ENCODE results near the gene ZC3H13. TPM values are rescaled to one million over a fixed set of nuclear protein-coding genes. Genes with fewer than 3 reads are reported as not detected.

Gene ZC3H13
- total RNA-seq, 1 experiment from 2014 or later = 45.0 TPM

DNA sequence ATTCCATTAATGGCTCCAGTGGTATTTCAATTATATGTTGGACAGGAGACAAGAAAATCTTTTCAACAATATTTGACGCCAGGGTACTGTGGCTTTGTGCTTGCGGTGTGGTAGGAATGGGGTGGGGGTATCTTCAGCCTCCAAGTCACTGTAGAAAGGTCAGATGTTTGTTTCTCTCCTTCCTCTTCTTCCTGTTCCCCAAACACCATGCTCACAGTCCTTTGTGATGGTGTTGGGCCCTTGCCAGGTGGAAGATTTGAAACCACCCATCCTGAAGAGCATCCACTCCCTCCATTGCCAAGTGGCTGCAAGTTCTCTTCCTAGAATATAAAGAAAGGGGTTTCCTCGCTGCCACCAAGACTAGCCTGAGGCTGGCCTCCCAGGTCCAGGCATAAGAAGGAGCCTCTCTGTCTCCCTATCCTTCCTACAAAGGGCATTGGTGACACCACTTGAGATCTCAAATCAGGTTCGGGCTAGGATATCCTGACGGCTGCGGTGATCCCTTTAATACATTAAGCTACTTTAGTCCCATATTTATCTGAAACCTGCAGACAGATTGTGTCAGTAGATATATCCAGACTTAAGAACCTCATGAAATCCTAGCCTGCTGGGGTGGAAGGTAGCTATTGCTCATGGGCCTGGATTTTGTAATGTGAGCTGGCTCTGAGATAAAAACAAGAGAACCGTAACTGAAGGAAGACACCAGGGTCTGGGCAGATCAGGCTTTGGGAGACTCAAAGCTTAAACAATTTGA is 136.7 kb downstream of the ZC3H13 start:
- CTCF ChIA-PET = interaction anchor here (0.5 kb wide), 1 partner anchor 10 kb away, joined by 6 read pairs; no protein-coding TSS in a partner anchor

DNA sequence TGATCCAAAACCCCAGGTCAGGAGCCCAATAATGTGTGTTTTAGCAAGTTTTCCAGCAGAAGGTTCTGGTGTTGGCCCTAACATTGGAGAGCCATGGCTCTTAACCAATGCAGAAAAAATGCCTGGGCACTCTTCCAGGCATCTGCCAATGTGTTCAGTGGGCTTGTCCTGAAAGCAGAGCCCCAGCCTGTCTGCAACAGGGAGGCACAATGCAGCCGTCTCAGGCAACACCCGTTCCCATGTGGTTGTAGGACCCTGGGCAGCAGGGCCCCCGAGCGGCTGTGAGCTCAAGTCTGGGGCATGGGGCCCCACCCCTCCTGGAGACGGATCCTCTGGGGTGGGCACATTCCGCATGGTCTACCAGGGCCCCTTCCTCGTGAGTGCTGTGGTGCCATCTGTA is 142.9 kb downstream of the ZC3H13 start:
- Mint-ChIP-seq H3K36me3 (ENCODE audit: insufficient read depth, unreplicated experiment) (no peaks in the 10 kb centered on the region), H3K4me1 (ENCODE audit: low read depth, unreplicated experiment) (peaks cover under 1% of the 10 kb centered on the region), H3K27ac (ENCODE audit: unreplicated experiment) (no peak overlapping the region), H3K27me3 (ENCODE audit: insufficient read depth, unreplicated experiment) (peaks cover 4% of the 10 kb centered on the region), H3K4me3 (ENCODE audit: unreplicated experiment) (no peak overlapping the region), H3K9me3 (ENCODE audit: unreplicated experiment) (no peaks in the 10 kb centered on the region)
- Histone ChIP-seq H3K27me3 (replicated peaks; ENCODE audit: control insufficient read depth, insufficient read depth, low read length) (no peaks in the 10 kb centered on the region), H3K9me3 (peaks cover 7% of the 10 kb centered on the region; the same call in 1 of the 2 replicates), H3K4me1 (no peaks in the 10 kb centered on the region), H3K36me3 (ENCODE audit: control insufficient read depth, insufficient read depth, low read length) (no peaks in the 10 kb centered on the region), H3K4me3 (ENCODE audit: low read depth, low read length) (no peak overlapping the region)
- TF ChIP-seq, protein P1, sequence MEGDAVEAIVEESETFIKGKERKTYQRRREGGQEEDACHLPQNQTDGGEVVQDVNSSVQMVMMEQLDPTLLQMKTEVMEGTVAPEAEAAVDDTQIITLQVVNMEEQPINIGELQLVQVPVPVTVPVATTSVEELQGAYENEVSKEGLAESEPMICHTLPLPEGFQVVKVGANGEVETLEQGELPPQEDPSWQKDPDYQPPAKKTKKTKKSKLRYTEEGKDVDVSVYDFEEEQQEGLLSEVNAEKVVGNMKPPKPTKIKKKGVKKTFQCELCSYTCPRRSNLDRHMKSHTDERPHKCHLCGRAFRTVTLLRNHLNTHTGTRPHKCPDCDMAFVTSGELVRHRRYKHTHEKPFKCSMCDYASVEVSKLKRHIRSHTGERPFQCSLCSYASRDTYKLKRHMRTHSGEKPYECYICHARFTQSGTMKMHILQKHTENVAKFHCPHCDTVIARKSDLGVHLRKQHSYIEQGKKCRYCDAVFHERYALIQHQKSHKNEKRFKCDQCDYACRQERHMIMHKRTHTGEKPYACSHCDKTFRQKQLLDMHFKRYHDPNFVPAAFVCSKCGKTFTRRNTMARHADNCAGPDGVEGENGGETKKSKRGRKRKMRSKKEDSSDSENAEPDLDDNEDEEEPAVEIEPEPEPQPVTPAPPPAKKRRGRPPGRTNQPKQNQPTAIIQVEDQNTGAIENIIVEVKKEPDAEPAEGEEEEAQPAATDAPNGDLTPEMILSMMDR (IDR thresholded peaks at IDR 0.05; ENCODE audit: insufficient read depth in 1 of 2, low read depth in 1 of 2, low read length in 1 of 2, severe bottlenecking in 1 of 2, unreplicated experiment in 1 of 2) = no peak
- ChIA-PET CTCF (no interaction called here), POLR2A (no interaction called here)
- no peak for DNase-seq
- intact Hi-C loops (cut with micrococcal nuclease; ENCODE audit: unreplicated experiment) = no loop called here
- no TSS peak for BruUV-seq (replicated peaks)

More for the DNA sequence above, 136.7 kb downstream of the ZC3H13 start:
- no peaks in the 10 kb centered on the region for H3K27me3 Mint-ChIP-seq (ENCODE audit: insufficient read depth, unreplicated experiment)
- POLR2A ChIA-PET = no interaction called here
- no peak overlapping the region for H3K27ac Mint-ChIP-seq (ENCODE audit: unreplicated experiment)
- H3K36me3 Mint-ChIP-seq (ENCODE audit: insufficient read depth, unreplicated experiment) = no peaks in the 10 kb centered on the region
- no peaks in the 10 kb centered on the region for H3K9me3 Mint-ChIP-seq (ENCODE audit: unreplicated experiment)
- Histone ChIP-seq H3K27me3 (replicated peaks; ENCODE audit: control insufficient read depth, insufficient read depth, low read length) (no peaks in the 10 kb centered on the region), H3K9me3 (peaks cover 7% of the 10 kb centered on the region; the same call in 1 of the 2 replicates), H3K4me1 (no peaks in the 10 kb centered on the region), H3K36me3 (ENCODE audit: control insufficient read depth, insufficient read depth, low read length) (no peaks in the 10 kb centered on the region), H3K4me3 (ENCODE audit: low read depth, low read length) (no peak overlapping the region)
- BruUV-seq (replicated peaks) = no TSS peak
- no peaks in the 10 kb centered on the region for H3K4me1 Mint-ChIP-seq (ENCODE audit: low read depth, unreplicated experiment)
- TF ChIP-seq, protein P1 (IDR thresholded peaks at IDR 0.05; ENCODE audit: insufficient read depth in 1 of 2, low read depth in 1 of 2, low read length in 1 of 2, severe bottlenecking in 1 of 2, unreplicated experiment in 1 of 2) = no peak
- intact Hi-C loops (cut with micrococcal nuclease; ENCODE audit: unreplicated experiment) = no loop called here
- no peak overlapping the region for H3K4me3 Mint-ChIP-seq (ENCODE audit: unreplicated experiment)
- no peak for DNase-seq

DNA sequence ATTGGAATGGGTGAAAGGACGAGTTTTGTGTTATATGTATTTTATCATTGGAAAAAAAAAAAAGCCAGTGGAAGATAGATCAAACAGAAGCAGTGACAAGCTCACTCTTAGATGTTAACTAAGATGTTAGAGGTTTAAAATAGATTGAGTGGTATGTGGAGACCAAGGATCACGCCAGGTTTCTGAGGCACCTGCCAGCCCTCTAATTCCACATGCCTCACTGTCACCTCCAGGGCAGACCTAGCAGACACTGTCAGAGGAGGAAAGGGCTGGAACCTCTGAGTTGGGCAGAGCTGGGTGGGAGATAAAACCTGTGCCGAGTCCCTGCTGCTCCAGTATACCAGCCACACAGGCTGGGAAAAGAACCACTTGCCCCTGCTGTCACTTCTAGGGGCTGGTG is 143.5 kb downstream of the ZC3H13 start:
- H3K4me3 Mint-ChIP-seq (ENCODE audit: unreplicated experiment) = no peak overlapping the region
- DNase-seq = no peak
- H3K9me3 ChIP-seq = peaks cover 7% of the 10 kb centered on the region; the same call in 1 of the 2 replicates
- intact Hi-C loops (cut with micrococcal nuclease; ENCODE audit: unreplicated experiment) = no loop called here
- H3K9me3 Mint-ChIP-seq (ENCODE audit: unreplicated experiment) = no peaks in the 10 kb centered on the region
- POLR2A ChIA-PET = no interaction called here
- TF ChIP-seq, protein P1 (IDR thresholded peaks at IDR 0.05; ENCODE audit: insufficient read depth in 1 of 2, low read depth in 1 of 2, low read length in 1 of 2, severe bottlenecking in 1 of 2, unreplicated experiment in 1 of 2) = no peak
- no TSS peak for BruUV-seq (replicated peaks)
- CTCF ChIA-PET = no interaction called here
- H3K36me3 Mint-ChIP-seq (ENCODE audit: insufficient read depth, unreplicated experiment) = no peaks in the 10 kb centered on the region
- H3K27me3 Mint-ChIP-seq (ENCODE audit: insufficient read depth, unreplicated experiment) = peaks cover 4% of the 10 kb centered on the region
- H3K27me3 ChIP-seq (replicated peaks; ENCODE audit: control insufficient read depth, insufficient read depth, low read length) = no peaks in the 10 kb centered on the region
- no peak overlapping the region for H3K4me3 ChIP-seq (ENCODE audit: low read depth, low read length)
- no peaks in the 10 kb centered on the region for H3K4me1 ChIP-seq
- H3K27ac Mint-ChIP-seq (ENCODE audit: unreplicated experiment) = no peak overlapping the region
- peaks cover 6% of the 10 kb centered on the region for H3K4me1 Mint-ChIP-seq (ENCODE audit: low read depth, unreplicated experiment)
- no peaks in the 10 kb centered on the region for H3K36me3 ChIP-seq (ENCODE audit: control insufficient read depth, insufficient read depth, low read length)
